HK-2 (cell line): Measurements from ENCODE around the gene MSRB1.

Experiments used
- DNase-seq: peaks from one replicate; pipeline ENCODE4 v3.0.0-alpha.2; 2018; ENCODE audit not compliant: unreplicated experiment

The MSRB1 gene

DNA sequence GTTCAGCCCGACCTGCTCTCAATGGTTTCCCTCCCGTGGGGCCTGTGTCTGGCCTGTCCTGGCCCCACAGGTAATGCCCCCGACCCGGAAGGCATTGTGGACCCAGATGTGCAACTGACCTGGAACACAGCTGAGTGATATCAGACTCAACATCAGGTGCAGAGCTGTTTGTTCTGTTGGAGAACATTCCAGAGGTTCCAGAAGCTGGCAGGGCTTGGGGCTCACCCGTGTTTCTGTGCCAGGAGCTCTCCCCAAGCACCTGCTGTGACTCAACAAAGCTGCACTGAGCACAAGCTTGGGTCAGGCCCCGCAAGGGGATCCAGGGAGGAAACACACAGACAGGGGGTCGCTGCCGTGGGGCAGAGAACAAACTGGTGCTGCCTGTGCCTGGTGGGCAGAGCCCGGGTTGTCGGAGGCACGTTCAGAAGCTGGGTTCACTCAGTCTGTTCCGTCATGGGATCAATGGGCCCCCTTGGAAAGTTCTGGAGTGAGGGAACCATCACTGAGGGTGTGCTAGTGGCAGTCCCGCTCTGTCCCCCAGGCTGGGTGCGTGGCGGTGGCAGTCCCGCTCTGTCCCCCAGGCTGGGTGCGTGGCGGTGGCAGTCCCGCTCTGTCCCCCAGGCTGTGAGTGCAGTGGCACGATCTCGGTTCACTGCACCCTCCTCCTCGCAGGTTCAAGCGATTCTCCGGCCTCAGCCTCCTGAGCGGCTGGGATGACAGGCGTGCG, 46.9 kb downstream of the MSRB1 start:
- DNase-seq: no peak

- DNase-seq: no peak
These were observed 47.9 kb downstream of the MSRB1 start for GRCh38 chr16:1895068-1895467.

- no peak for DNase-seq
These were observed 52.3 kb downstream of the MSRB1 start for GRCh38 chr16:1890708-1891050.

- DNase-seq: no peak
These were observed 52.8 kb downstream of the MSRB1 start for GRCh38 chr16:1890024-1890707.
